HG03432 (cell line): ENCODE results near the gene FAAP100.
A peak's percentile ranks its signal among the peaks of the same experiment; 100 is the strongest.

Experiments used
- ATAC-seq: cut with Tn5 transposase; IDR thresholded peaks from one replicate; pipeline ENCODE4 v1.9.1; 2021; ENCODE audit warnings: mild to moderate bottlenecking, moderate library complexity; ENCODE audit not compliant: unreplicated experiment

FAAP100 gene

DNA sequence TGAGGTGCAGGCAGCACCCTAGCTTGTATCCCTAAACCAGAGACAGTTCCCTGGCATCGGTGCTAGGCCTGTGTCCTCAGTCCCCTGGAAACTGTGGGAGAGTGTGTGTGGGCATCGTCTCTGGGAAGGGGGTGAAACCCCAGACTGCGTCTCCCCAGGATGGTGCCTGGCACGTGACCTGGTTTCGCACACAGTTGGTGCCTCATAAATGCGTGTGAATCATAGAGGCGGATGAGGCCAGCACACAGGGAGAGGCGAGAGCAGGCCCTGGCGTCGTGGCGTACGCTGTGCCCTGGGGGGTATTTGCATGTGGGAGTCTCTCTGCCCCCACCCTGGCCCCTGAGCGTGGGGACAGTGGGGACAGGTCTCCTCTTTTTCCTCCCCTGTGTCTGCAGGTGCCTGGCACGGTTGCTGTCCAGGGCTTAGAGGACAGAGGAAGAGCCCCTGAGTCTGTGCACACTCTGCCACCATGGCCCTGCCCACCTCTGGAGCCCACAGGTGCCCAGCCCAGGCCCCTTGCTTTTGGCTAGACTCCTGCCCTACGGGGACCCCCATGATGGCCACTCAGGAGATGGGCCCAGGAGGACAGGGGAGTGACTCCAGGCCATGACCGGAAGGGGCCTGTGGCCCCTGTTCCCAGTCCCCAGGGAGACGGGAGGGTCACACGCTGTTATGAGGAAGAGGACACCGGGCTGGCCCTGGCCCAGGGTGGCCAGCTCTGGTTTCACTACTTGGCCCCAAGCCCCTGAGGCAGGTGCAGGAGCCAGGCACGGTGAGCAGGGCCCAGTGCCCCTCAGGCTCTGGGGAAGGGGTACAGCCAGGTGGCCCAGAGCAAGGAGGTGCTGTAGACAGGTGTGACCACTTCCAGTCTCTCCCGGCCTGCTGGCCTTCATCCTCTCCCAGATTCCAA, 25.2 kb downstream of the FAAP100 start:
- ATAC-seq, result no peak

DNA sequence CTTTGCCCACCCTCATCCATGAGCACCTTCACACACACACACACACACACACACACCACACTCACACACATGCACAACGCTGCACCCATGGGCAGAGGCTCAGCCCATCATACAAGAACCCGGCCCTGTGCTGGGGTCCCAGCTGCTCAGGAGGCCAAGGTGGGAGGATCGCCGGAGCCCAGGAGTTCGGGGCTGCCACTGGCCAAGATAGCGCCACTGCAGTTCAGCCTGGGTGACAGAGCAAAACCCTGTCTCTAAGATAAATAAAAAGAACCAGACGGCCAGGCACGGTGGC, 27.3 kb downstream of the FAAP100 start:
- ATAC-seq, result no peak

DNA sequence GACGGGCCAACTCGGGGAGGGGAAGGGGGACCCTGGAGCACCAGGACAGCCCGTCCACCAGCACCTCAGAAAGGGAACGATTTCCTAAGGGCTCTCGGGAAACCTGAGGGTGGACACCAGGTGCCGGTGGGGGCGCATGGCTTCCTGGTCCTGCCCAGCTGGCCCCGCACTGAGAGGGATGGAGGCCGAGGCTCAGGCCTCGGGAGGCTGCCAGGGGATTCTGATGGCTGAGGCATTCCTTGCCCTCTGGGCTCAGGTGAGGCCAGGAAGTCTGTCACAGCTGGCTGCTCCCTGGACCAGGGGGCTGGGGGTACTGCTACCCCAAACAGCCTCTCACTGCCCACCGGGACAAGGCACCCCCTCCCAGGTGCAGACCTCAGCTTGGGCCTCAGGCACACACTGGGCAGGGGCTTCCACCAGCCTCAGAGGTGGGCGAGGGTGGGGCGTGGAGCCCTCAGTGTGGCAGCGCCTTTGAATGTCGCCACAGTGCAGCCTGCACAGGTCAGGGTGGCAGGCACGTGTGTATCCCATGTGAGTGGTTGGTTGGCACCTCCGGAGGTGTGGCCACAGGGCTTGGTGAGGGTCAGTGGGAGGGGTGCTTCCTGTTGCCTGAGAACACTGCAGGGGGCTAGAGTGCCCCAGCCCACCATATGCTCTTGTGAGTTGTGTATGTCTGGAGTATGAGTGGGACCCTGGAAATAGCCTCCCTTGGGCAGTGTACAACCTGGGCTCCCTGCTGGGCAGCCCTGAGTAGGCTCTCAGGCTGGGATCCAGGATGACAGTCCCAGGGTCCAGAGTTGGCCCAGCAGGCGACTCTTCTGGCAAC, 27.9 kb downstream of the FAAP100 start:
- ATAC-seq, result no peak

DNA sequence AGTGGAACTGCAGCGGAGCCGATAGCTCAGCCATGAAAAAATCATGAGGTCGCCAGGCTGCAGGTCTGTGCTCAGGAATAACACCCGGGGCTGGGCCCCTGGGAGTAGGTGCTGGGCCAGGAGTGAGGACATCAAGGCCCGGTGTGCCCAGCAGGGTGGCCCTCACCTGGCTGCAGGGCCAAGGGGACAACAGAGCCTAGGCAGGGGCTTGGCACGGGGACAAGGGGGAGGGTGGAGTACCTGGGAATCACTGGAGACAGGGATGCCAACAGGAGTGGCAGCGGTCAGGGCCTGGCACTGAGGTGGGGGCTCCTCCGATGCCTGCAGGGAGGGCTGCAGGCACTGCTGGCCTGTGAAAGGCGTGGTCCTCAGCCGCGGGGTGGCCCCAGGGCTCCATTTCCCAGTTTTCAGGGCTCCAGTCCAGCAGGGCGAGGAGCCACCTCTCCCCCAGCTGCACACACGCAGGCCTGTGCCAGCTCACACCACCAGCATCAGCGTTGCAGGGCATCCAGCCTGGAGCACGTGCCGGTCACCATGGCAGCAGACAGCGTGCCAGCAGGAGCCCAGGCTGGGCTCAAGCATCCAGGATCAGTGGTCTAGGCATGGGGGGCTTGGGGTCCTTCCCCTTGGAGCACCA, 28.6 kb downstream of the FAAP100 start:
- ATAC-seq, result no peak

DNA sequence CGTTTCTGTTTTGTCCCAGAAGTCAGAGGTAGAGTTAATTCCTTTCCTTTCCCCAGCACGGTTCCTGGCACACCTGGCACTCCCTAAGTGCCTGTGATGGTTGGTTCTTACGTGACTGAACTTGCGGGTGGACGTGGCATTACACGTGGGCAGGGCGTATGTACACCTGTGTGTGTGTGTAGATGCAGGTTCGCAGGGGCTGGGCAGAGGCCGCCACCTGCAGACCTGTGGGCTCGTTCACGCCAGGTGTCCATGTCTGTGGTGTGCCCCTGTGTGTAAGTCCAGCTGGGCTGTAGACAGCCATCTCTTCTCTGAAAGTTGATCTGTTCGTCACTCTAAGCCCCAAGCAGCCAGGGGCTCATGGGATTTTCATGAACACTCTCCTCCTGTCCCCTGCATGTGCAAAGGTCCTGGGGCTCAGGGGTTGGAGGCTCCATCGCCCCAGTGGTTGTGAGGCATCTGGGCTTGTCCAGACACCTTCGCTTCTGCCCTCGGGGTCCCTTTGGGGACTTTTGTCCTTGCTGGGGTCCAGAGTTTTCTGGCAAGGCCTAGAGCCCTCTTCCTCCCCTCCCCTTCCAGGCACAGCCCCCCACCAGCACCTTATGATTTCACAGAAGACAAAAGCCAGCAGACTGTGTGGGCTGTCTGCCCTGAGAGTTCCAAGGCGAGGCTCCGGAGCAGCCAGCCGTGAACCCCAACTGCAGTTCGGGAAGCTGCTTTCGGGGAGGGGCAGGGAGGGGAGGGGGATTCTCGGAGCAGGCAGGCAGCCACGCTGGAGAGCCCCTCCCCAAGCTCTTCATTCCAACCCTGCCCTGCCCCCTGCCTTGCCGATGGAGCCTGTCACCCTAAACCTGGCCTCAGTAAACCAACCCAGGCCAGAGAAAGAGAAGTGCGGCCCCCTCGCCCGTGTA, 29.4 kb downstream of the FAAP100 start:
- ATAC-seq, result no peak

DNA sequence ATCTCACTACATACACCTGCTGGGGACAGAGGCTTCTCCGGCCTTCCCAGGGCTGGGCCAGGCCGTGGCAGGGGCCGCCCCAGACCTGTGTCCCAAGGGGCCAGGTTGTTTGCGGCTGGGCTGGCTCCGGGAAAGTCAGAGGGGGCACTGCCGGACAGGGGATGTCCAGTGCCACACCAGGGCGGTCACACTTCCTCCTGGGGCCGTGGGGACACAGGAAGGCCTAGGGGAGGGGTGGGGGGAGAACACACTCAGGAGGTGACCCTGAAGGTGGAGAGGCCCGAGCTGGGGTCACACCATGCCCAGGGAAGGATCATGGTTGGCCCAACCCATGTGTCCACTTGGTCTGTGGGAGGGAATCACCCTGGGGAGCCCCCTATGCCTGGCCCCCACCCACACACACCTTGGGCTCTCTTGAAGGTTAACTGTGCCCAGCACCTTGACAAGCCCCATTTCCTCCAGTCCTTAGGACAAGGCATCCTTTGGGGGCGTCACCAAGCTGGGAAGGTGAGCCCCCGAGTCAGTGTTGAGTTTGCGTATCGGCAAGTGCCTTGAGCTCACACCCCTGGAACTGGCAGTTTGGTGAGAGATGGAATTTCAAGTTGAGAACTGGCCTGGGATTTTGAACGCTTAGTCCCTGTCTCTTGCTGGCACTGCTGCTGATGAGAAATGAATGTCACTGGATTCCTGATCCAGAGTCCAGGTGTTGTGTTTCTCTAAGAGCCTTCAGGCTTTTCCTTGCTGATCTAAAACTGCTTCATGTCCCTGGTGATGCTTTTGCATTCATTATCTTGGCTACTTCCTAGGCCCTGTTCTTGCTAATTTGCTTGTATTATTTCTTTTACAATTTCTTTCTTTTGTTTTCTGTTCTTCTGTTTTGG, 31.9 kb downstream of the FAAP100 start:
- no peak for ATAC-seq

DNA sequence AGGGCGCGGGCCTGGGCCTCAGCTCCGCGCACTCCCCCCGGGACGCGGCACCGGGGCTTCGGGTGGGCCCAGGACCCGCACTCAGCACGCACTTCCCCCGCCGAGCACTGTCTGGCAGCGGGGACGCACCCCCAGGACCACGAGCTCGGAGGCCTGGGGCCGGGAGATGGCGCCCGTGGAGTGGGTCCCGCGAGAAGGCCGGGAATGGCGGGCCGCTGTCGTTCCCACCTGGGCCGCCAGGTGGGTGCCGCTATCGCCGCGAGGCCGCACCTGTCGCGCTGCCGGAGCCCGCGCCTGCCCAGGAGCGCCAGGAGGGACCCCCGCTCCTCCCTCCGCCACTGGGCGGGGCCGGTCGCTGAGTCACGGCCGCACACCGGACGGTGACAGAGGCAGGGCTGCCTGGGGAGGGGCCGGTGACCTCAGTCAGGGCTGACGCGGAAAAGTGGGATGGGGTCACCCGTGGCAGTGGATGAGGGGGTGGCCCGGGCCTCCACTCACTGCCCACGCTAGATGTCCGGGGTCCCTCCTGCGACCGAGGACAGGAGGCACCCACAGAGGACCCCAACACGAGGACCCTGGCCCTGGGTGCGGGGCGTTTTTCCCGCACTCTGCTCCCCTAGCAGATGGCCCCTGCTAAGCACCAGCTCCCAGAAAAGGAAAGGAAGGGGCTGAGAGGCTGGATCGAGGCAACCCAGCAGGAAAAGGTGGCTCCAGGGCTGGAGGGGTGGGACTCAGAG, 32.7 kb downstream of the FAAP100 start:
- ATAC-seq, result no peak

DNA sequence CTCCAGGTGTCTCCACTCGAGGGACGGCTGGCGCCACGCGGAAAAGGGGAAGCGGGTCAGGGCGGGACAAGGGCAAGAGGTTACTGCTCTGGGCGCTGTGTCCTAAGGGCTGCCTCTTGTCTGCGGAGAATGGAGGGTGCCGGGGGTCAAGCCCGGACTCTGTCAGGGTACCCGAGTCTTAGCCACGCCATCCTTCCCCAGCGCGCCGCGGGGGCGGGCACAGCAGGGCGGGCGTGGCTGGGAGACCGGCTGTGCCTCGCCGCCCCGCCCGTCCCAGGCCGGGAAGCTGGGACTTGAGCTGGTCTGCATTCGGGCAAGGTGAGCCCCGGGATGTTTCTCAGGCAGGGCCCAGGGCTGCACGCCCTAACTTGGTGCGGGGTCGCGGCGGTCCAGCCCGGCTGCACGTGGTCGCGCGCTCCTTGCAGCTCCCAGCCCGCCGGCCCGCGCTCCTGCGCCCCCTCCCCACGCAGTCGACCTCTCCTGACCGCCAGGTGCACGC, 33.3 kb downstream of the FAAP100 start:
- no peak for ATAC-seq

DNA sequence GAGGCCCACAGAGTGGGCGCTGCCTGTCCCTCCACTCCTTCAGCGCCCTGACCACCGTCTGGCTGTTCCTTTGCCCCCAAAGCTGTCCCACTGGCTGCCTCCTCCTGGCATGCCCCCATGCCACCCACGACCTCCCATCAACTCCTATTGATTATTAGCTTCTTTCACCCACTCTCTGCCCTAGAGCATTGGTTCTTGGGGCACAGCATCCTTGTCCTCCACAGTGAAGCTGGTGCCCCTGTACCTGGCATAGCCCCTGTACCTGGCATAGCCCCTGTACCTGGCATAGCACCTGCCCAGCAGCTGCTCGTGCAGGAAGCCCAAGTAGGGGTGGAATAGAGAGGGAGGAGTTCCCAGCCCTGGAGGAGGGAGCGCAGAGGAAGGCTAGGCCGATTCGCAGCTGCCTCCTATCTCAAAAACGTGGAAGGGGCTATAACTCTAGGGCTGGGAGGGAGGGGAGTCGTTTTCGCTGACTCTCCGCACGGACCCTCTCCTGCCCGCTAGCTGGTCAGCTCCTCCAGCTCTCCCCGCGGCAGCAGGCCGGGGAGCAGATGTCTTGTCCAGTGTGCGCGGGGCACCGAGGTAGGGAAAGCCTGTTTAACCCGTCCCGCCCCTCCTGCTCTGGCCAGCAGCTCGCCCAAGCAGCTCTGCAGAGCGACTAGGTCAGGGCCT, 33.9 kb downstream of the FAAP100 start:
- ATAC-seq, result no peak

DNA sequence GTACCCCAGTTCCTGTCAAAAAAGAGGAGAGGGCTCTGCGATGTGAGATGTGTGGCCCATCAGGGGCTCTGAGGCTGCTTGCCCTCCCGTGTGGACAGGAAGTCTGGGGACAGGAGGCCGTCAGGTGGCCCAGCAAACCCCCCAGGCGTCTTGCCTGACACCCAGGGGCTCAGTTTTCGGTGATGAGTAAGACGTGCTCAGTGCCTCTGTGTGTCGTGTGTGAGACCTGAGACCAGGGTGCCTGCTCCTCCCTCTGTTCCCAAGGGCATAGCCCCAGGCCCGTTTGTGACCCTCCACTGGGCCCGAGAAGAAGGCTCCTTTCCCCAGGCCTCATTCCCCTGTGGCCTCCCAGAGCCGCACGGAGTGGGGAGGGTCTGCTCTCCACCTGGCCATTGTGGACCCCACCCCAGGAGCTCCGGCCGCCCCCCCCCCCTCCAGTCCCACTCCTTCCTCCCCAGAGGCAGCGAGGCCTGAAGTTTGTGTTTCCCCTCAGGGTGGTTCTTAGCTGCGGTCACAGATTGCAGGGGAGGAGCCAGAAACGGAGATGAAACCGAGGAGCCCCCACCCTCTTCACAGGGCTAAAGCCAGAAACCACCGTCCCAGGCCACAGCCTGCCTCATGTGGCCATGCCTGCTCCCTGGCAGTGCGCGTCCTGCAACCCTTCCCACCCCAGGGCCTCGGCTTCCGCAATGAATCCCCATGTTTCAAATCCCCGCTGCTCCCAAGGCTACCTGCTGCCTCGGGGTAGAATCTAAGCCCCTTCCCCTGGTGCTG, 34.6 kb downstream of the FAAP100 start:
- peak; percentile 25 for ATAC-seq

DNA sequence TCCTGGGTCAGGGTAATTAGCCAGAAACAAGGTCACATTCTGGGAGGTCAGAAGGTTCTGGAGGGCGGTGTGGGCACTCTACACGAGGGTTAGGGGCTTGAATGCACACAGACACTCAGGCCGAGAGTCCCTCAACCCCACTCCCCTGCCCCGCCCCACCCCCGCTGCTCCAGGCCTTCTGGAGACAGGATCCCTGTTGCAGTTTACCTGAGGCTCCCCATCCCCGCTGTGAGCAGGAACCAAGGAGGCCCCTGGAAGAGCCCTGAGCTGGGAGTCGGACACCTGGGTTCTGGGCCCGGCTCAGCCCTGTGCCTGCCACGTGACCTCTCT, 35.2 kb downstream of the FAAP100 start:
- ATAC-seq, result no peak

DNA sequence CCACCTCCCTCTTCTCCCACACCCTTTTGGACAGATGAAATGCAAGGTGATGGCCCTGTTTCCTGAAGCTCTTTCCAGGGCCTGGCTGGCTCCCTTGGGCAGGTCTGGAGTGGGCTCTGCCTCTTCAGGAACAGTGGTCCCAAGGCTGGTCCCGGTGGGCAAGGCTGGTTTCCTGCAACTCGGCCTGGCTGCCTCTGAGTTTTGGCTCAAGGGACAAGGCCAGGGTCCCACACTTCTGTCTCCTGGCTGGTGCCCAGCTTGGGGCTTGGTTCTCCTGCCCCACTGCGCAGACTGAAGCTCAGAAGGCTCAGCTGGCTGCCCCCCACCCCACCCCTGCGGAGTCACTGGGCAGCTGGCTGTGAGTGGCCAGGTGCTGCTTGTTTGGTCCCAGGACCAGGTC, 35.7 kb downstream of the FAAP100 start:
- no peak for ATAC-seq

DNA sequence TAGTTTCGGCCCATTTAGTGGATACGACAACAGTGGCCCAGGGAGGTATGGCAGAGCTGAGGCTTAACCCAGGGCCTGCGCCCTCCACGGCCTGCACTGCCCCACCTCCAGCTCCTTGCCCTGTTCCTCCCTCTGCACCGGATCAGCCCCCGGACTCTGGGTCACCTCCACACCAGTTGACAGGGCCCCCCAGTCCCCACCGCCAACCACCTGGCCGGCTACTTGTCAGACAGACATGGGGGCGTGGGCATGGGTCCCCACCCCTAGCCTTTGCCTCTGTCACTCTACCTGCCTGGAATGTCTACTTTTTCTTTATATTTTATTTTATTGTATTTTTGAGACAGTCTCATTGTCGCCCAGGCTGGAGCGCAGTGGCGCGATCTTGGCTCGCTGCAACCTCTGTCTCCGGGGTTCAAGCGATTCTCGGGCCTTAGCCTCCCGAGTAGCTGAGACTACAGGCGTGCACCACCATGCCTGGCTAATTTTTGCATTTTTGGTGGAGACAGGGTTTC, 36.6 kb downstream of the FAAP100 start:
- no peak for ATAC-seq

DNA sequence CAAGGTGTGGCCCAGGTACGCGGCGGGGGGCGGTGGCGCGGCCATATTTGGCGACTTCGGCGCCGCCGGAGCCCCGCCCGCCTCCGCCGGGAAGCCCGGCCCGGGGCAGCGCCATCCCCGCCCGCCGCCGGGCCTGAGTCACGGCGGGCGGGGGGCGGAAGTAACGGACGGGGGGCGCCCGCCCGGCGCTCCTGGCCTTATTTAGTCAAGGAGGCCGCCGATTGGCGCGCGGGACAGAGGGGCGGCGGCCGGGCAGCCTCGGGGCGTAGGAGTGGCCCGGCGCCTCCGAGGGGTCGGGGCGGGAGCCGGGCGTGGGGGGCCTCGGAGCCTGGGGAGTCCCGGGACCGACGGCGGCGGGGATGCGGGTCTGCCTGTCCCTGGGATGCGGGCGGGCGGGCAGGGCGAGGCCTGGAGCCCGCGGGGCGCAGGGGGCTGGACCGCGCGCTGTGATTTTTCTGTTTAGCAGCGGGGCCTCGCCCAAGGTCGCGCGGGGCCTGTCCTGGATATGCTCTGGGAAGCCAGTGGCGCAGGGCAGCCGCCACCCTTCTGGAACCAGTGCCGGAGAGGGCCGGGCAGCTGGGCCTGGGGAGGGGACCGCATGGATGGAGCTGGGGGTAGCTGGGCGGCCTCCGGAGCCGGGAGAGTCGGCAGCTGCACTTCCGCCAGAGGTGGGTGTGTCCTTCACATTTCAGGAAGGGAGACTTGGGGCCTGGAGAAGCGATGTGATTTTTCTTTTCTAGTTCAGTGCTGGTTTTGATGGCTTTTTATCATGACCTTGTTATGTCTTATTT, 37.2 kb downstream of the FAAP100 start:
- peak; percentile 21 for ATAC-seq

DNA sequence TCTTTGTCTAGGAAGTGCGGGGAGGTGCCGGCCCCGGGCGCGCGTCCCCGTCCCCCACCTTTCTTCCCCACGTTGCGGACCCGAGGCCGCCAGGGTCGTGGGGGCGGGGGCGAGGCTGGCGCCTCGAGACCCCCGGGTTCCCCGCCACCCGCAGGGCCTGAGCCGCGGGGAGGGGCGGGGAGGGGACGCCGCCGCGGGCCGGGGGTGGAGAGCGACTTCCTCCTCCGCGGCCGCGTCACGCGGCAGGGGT, 37.7 kb downstream of the FAAP100 start:
- ATAC-seq, result no peak

DNA sequence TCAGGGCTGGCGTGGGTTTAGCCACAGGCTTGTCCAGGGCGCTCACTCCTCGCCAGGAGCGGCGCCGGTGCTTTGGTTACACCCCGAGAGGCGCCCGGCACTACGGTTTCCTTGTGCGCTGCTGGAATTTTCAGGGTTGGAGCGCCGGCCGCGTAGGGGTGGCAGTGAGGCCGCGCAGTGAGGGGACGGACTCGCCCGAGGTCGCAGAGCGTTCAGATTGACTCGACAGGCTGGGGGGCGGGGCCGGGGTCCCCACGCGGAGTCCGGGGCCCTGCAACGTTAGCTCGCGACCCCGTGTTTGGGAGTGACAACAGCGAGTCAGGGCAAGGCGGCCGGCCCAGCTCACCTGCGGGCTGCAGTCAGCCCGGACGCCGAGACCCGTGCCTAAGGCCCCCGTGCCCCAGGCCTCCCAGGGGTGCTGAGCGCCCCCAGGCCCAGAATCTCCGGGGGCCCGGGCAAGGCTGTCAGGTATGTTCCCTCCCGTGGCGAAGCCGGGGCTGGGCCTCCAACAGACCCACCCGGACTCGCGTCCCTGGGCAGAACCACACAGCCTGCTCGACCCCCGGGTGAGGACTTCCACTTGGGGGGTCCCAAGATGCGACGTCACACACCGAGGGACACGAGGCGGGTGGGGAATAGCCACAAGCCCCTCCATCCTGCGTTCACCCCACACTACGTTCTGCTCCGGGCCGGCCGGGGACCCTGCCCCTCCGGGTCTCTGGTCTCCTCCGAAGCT, 38.2 kb downstream of the FAAP100 start:
- ATAC-seq, result peak; percentile 2
